ENCODE data around the gene LBR.
A peak's percentile ranks its signal among the peaks of the same experiment; 100 is the strongest.
"Not testable (repeated sequence)": the region's sequence is repeated elsewhere in the genome, so short reads cannot be mapped to it uniquely, and the experiment has no call there.

The LBR gene

DNA sequence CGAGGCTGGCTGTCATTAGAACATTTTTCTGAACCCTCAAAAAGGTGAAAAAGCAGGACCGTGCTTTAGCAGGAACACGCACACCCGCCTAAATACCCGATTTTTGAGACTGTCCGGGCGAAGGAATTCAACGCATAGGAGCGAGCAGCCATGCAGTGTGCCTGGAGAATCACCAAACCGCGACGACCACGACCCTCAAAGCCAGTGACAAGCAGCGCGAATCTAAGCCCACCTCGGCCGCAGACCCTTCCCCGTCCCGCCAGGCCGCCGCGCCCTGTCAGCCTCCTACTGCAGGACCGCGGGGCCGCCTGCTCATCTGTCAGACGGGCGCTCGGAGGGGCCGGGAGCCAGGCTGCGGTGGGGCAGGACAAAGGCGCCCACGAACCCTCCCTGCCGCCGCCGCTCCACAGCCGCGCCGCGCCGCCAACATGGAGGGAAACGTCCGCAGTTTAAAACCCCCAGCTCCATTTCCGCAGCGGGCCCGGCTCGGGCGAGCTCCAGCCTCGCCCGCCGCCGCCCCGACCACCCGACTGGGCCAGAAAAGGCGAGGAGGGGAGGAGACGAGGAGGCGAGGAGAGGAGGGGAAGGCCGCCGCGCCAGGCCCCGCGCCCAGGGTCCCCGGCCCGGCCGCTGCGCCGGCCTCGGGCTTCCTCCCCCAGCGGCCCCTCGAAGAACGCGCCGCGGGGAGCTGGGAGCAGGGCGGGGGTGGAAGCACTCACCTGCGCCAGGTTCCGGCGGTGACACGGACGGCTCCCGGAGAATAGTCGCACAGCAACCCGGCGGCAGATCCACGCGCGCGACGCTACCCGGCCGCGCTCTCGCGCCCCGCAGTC lies at the start of gene LBR:
LBR (minus strand) TSS at position 804 of the 833 bp plus-strand sequence. CDS start 3,963 bp downstream, outside the sequence.
- DNase-seq (ENCODE audit: low spot score), result no peak

GRCh38 chr1:225477296-225477911 lies 49.6 kb upstream of the LBR start:
- DNase-seq (ENCODE audit: low spot score), result no peak

GRCh38 chr1:225476538-225476988 lies 48.7 kb upstream of the LBR start:
- DNase-seq (ENCODE audit: low spot score), result no peak

- no peak for DNase-seq (ENCODE audit: low spot score)
Measured at GRCh38 chr1:225476100-225476511, 48.3 kb upstream of the LBR start.

DNA sequence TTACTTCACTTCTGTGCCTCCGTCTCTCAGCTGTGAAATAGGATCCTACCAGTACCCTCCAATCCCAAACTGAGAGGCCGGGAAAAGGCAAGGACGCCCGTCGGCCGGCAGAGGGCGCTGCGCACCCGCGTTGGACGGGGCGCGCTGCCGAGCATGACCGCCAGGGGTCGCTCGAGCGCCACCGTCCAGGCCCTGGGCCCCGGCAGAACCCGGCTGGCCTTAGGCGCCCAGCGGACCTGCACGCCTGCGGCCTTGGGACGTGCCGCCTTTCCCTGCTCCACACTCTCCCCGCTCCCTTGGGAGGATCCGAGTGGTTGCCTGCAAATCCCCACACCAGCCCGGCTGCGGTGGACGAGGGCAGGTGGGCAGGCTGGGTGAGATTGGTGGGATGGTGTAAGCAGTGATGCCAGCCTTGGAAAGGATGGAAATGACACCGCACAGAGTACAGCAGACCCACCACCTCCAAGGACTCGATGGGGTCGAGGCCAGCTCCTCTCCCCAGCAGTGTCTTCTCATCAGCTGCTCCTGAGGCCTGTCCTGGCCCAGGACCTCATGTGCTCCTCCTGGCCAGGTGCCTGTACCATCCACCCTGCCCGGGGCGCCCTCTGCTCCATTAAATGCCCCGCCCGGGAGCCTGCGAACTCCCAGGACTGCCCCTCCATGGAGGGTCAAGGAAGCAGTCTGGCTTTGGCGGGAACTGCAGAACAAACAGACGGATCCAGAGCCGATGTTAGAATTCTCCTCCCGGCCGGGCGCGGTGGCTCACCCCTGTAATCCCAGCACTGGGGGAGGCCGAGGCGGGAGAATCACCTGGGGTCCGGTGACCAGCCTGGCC lies 47.4 kb upstream of the LBR start:
- DNase-seq (ENCODE audit: low spot score), result peak; percentile 51

- no peak for DNase-seq (ENCODE audit: low spot score)
Measured at GRCh38 chr1:225474439-225474985, 46.7 kb upstream of the LBR start.

GRCh38 chr1:225473676-225474438 lies 46.0 kb upstream of the LBR start:
- DNase-seq (ENCODE audit: low spot score), result not testable (repeated sequence)

- not testable (repeated sequence) for DNase-seq (ENCODE audit: low spot score)
Measured at GRCh38 chr1:225473266-225473665, 45.4 kb upstream of the LBR start.

DNA sequence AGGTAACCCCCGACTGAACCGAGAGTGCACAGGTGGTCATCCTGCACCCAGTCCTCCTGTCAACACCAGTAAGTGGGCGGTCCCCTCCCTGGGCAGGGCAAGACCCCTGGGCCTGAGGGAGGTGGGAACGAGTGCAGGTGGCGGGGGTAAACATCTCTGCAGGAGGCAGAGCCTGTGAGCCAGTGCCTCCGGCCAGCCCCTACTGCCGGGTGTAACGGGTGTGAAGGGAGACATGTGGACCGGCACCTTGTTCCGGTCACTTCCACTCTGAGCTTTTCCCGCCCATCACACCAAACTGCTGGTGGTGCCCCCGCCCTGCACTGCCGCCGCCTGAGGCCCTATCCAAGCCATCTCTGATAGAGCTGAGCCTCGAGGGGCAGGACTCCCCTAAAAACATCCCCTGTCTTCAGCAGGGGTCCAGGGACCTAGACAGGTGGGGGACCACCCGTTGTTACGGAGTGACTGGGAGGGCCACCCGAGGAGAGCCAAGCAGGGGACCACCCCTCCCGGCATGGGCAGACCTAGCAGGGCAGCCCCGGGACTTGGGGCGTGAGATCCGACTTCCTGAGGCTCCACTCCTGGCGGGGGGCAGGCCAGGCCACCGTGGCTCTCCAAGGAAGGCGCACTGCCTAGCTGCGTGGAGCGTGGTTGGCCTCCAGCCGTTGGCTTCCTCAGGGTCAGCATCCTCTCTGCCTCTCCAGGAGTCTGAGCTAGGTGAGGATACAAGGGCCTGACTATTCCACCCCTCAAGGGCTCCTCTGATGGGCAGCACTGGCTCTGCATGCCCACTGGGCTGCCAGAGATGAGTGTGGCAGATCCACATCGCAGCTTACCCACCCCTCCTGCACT lies 43.8 kb upstream of the LBR start:
- no peak for DNase-seq (ENCODE audit: low spot score)

GRCh38 chr1:225471109-225471452 lies 43.2 kb upstream of the LBR start:
- no peak for DNase-seq (ENCODE audit: low spot score)

DNA sequence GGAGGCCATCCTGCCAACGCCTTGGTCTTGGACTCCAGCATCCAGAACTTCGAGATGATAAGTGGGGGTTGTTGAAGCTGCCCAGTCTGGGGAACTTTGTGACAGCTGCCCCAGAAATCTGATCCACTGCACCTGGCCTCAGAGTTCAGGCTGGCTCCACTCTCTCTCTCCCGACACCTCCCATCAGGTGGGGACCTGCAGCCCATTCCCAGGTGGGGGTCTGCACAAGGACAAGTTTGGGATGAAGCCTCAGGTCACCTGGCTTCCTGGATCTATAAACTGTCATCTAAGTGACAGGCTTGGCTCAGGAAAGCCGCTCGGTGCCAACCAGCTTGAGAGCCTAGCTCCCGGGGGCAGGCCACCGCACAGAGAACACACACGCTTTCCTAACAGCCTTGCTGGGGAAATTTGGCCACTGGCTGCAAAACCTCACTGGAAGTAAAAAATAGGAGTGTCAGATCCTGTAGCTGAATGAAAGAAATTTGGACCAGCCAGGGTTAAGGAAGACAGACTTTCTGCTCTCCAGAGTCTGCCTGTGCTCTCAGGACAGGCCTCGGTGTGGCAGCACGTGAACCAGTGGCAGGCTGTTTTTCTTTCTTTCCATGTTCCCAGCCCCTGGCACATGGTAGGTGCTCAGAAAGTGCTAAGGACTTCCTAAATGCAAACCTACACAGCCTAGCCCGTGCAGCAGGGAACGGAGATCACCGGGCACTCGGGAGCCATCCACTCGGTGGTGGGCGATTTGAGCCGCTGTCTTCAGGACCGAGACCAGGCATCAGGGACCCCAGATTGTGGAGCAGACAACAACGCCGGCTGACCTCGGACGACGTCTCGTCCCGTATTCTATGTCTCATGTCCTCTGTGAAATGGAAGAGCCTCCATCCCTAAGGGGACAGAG lies 42.6 kb upstream of the LBR start:
- no peak for DNase-seq (ENCODE audit: low spot score)

- no peak for DNase-seq (ENCODE audit: low spot score)
Measured at GRCh38 chr1:225469051-225469450, 41.2 kb upstream of the LBR start.

GRCh38 chr1:225468270-225469020 lies 40.6 kb upstream of the LBR start:
- no peak for DNase-seq (ENCODE audit: low spot score)

DNA sequence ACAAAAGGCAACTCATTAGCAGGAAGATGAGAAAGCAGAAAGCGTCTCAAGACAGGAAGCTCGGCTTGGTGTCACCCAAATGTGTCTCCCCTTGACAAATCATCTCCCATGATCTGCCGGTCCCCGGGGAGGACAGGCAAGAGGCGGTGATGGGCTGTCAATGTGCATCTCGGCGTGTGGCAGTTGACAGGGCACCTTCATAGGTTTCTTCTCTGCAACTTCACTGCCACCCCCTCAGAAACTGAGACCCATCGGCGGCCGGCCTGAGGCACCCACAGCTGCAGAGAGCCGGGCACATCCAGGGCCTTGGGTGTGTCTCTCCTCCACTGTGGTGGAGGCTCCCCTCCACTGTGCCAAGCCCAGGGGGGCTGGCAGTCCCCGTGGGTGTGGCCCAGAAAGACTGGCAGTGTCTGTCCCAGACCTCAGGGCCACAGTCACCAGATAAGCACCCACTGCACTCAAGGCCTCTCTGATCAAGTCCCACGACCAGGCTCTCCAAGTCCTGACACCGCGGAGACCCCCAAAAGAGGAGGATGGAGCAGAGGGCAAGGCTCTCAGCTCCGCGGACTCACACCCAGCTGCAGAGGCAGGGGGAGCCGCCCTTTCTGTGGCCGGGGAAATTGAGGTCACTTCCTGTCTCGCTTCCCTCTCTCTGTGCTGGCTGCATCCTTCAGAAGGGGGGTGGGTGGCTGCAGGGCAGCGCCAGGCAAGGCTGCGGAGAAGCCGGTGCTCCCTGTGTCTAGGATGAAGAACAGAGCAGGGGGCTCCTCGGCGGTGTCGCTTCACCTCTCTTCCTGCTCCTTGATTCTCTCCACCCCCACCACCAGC lies 39.6 kb upstream of the LBR start:
- DNase-seq (ENCODE audit: low spot score), result no peak

DNA sequence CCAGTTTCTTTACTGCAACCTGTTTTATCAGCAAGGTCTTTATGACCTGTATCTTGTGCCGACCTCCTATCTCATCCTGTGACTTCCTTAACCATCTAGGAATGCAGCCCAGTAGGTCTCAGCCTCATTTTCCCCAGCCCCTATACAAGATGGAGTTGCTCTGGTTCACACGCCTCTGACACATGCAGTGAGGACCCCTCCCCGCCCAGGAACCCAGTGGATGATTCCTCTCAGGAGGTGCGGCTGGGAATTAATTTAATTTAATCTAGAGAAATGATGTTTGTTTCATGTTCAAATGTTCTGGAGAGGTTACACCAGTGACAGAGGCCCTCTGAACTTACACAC lies 39.0 kb upstream of the LBR start:
- no peak for DNase-seq (ENCODE audit: low spot score)

- DNase-seq (ENCODE audit: low spot score), result no peak
Measured at GRCh38 chr1:225465793-225466517, 38.1 kb upstream of the LBR start.

All from cerebellar cortex (tissue), 1 donor.